Kidney (tissue), 14 donors: ENCODE measurements around the gene ALK. TPM values are rescaled to one million over a fixed set of nuclear protein-coding genes. Genes with fewer than 3 reads are reported as not detected.

Source experiments
- DNase-seq, 5 donors: peaks; one replicate each; pipeline ENCODE4 v3.0.0-alpha.2; 2013 to 2020
- FAIRE-seq: peaks from 2 replicates; lab custom pipeline; 2012; peaks lifted over from hg19 to GRCh38; lab: Jason Lieb, UNC
- H3K27ac ChIP-seq, 2 donors: one replicate each; pipeline ENCODE4 v1.7.0; 2013; ENCODE audit warnings: low read depth in 2 of 2, low read length in 2 of 2, inconsistent platforms in 1 of 2
- H3K27me3 ChIP-seq: one replicate; pipeline ENCODE4 v1.7.1; 2013; ENCODE audit warnings: low read length, inconsistent platforms; ENCODE audit not compliant: control insufficient read depth, insufficient read depth
- H3K36me3 ChIP-seq, 3 donors: one replicate each; pipeline versions ENCODE4 v1.7.0 to v1.7.1; 2013; ENCODE audit warnings: low read length in 3 of 3, control low read depth in 1 of 3, inconsistent platforms in 1 of 3; ENCODE audit not compliant: insufficient read depth in 3 of 3, control insufficient read depth in 2 of 3
- H3K4me1 ChIP-seq, 3 donors: one replicate each; pipeline versions ENCODE4 v1.7.0 to v1.7.1; 2013; ENCODE audit warnings: low read length in 3 of 3, inconsistent platforms in 1 of 3, low read depth in 1 of 3; ENCODE audit not compliant: control insufficient read depth in 2 of 3, insufficient read depth in 2 of 3
- H3K4me3 ChIP-seq, 3 donors: one replicate each; pipeline versions ENCODE4 v1.7.0 to v1.8.1; 2013; ENCODE audit warnings: low read length in 3 of 3, control low read depth in 1 of 3, inconsistent platforms in 1 of 3
- H3K9ac ChIP-seq, 3 donors: one replicate each; pipeline versions ENCODE4 v1.7.0 to v1.7.1; 2013; ENCODE audit warnings: low read length in 3 of 3, control low read depth in 1 of 3, inconsistent platforms in 1 of 3
- H3K9me3 ChIP-seq, 3 donors: one replicate each; pipeline versions ENCODE4 v1.7.0 to v1.7.1; 2013; ENCODE audit warnings: low read length in 3 of 3, control low read depth in 1 of 3, inconsistent platforms in 1 of 3; ENCODE audit not compliant: control insufficient read depth in 2 of 3, insufficient read depth in 1 of 3
- intact Hi-C: fragments of 100-400 bp; cut with DNase I; formaldehyde crosslinking; loops from one replicate; pipeline ENCODE4 v1.11.1; 2022
- polyA plus RNA-seq: library from polyadenylated mRNA; stranded (reverse); fragments of 350-450 nt; fragmentation: Illumina TruSeq; extraction: RNeasy Lipid Tissue Mini Kit (QIAGEN cat#74804); gene quantifications from one replicate; pipeline ENCODE4 v1.2.3, GENCODE V29; 2014; ENCODE audit warnings: low read depth, low replicate concordance; ENCODE audit not compliant: insufficient read depth
- total RNA-seq: library from RNA; stranded (reverse); fragmentation: NEBNext Ultra II Directional; extraction: Animal tissue kit (Norgen Biotek cat#: 25700); gene quantifications from one replicate; pipeline ENCODE4 v1.2.1, GENCODE V29; 2021
- TF ChIP-seq, protein P1 (sequence below): IDR thresholded peaks from 3 replicates; pipeline ENCODE4 v1.5.1; 2012; ENCODE audit warnings: mild to moderate bottlenecking, moderate library complexity, borderline replicate concordance; ENCODE audit not compliant: insufficient read depth; ENCODE audit errors: extremely low read depth
- donor health status: control.
- donor health status: control.
- donor health status: control.
- donor health status: control.
- donor health status: control.
- donor health status: DM: yes; HTN: yes; CAD: no.
- donor health status: Normal renal cell carcinoma (clear cell type).

The ALK gene
- total and polyA plus RNA-seq, 2 donors from 2014 or later = 0.13 TPM; not detected in 1

- Histone ChIP-seq H3K9me3 (peaks cover 0 to 4% (median 0%) of the 10 kb centered on the region in 3 donors), H3K4me1 (no peaks in the 10 kb centered on the region), H3K27ac (no peak overlapping the region), H3K27me3 (no peaks in the 10 kb centered on the region), H3K4me3 (no peak overlapping the region), H3K9ac (no peak overlapping the region), H3K36me3 (no peaks in the 10 kb centered on the region)
- TF ChIP-seq, protein P1, sequence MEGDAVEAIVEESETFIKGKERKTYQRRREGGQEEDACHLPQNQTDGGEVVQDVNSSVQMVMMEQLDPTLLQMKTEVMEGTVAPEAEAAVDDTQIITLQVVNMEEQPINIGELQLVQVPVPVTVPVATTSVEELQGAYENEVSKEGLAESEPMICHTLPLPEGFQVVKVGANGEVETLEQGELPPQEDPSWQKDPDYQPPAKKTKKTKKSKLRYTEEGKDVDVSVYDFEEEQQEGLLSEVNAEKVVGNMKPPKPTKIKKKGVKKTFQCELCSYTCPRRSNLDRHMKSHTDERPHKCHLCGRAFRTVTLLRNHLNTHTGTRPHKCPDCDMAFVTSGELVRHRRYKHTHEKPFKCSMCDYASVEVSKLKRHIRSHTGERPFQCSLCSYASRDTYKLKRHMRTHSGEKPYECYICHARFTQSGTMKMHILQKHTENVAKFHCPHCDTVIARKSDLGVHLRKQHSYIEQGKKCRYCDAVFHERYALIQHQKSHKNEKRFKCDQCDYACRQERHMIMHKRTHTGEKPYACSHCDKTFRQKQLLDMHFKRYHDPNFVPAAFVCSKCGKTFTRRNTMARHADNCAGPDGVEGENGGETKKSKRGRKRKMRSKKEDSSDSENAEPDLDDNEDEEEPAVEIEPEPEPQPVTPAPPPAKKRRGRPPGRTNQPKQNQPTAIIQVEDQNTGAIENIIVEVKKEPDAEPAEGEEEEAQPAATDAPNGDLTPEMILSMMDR = no peak
- FAIRE-seq (no peak), DNase-seq (no peak)
- intact Hi-C loops = no loop called here
Measured at GRCh38 chr2:29601321-29601720, 320.1 kb downstream of the ALK start.

DNA sequence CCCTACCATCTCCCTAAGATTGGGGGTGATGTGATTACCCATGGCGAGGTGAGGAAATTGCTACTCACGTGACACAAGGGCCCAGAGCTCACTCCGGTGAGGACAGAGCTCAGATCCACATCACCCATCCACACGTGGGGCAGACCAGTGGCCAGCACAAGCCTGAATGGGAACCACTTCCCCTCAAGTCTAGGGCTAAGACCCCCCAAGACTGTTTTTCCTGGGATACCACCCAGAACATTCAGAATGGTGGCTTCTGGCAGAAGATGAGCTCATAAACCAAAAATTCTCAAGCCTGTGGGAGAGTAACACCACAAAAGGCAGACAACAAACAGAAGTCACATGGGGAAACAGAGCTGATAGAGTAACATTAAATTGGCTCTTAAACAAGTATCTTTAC lies 321.4 kb downstream of the ALK start:
- Histone ChIP-seq H3K4me1 (no peaks in the 10 kb centered on the region), H3K36me3 (no peaks in the 10 kb centered on the region), H3K9ac (no peak overlapping the region), H3K27ac (no peak overlapping the region), H3K27me3 (no peaks in the 10 kb centered on the region), H3K4me3 (no peak overlapping the region), H3K9me3 (peaks cover 0 to 4% (median 0%) of the 10 kb centered on the region in 3 donors)
- intact Hi-C loops = no loop called here
- TF ChIP-seq, protein P1 = no peak
- DNase-seq (no peak), FAIRE-seq (no peak)

GRCh38 chr2:29598978-29599377 lies 322.4 kb downstream of the ALK start:
- TF ChIP-seq, protein P1 = no peak
- no peak overlapping the region for H3K9ac ChIP-seq
- no peaks in the 10 kb centered on the region for H3K36me3 ChIP-seq
- no peaks in the 10 kb centered on the region for H3K4me1 ChIP-seq
- no peaks in the 10 kb centered on the region for H3K27me3 ChIP-seq
- H3K9me3 ChIP-seq = peaks cover 0 to 4% (median 0%) of the 10 kb centered on the region in 3 donors
- H3K27ac ChIP-seq = no peak overlapping the region
- intact Hi-C loops = no loop called here
- no peak overlapping the region for H3K4me3 ChIP-seq
- no peak for DNase-seq
- no peak for FAIRE-seq

DNA sequence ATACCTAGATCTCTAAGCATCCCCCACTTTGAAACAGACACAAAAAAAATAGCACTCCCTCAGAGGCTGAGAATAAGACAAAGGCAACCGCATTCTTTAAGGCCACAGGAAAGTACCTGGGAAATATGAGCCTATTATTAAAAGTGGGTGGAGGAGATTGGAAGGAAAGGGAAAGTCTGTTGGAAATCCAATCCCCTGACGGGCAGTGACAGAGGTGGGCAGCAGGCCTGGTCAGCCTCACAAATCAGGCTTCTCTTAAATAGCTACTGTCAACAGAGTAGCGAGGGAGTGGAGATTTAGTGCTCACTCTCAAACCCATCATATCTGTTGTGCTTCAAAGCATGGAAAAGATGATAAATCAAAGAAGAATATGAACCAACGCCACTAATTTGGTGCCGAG lies 324.4 kb downstream of the ALK start:
- TF ChIP-seq, protein P1 = no peak
- Histone ChIP-seq H3K27ac (no peak overlapping the region), H3K4me3 (no peak overlapping the region), H3K9ac (no peak overlapping the region), H3K27me3 (no peaks in the 10 kb centered on the region), H3K4me1 (no peaks in the 10 kb centered on the region), H3K9me3 (peaks cover 0 to 4% (median 0%) of the 10 kb centered on the region in 3 donors), H3K36me3 (no peaks in the 10 kb centered on the region)
- intact Hi-C loops = no loop called here
- DNase-seq = peak in 4 of 5 donors; percentile 65 to 84 (median 78)
- no peak for FAIRE-seq
